HG02938 (cell line): Measurements from ENCODE around the gene THAP10.
"Not testable (repeated sequence)": the region's sequence is repeated elsewhere in the genome, so short reads cannot be mapped to it uniquely, and the experiment has no call there.

Experiments
- ATAC-seq: cut with Tn5 transposase; IDR thresholded peaks from one replicate; pipeline ENCODE4 v1.9.1; 2021; ENCODE audit warnings: mild to moderate bottlenecking, moderate library complexity; ENCODE audit not compliant: unreplicated experiment

The THAP10 gene

DNA sequence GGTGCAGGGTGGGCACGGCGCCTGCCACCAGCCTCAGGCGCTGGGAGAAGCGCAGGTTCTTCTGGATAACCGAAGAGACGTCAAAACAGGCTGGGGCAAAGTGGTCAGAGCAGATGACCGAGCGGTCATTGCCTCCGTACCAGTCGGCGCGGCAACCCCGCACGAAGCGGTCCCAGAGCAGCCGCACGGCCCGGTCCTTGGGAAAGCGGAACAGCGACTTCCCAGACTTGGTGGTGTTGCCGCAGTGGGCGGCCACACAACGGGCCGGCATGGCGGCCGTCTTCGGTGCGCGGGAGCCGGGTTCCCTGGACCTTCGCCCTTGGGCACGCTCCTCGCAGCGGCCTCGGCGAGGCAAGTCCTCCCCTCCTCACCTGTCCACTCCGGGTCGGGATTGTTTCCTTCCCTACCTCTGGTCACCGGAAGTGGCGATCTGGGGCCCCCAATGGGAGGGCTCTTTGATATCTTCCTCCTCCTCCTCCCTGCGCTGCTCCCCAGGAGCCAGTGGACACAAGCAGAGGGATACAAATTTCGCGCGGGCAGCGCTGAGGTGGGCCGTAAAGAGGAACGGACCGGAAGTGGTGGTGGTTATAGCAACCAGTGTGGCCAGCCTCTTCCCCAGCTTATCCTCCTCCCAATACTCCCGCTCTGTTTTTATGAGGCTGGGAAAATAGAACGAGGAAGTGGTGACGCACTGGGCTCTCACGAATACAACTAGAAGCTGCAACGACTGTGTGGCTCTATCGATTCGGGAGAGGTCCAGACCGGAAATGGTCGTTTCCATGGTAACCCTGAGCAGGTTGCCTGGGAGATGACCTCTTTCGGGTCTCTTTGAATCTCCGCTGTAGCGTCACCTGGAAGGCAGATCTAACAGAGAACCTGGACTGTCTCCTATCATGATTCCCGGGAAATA is at the start of gene THAP10, which contains the start of gene LRRC49:
Gene THAP10, minus strand, starts transcription at position 432 of the 910 bp plus-strand sequence. Its CDS starts 161 bp downstream, at position 271.
Gene LRRC49, plus strand, starts transcription at position 825 of the 910 bp plus-strand sequence. Its CDS starts 69 bp downstream, at position 894.
- peak; percentile 79 for ATAC-seq

- ATAC-seq: no peak
These were observed 44.1 kb upstream of the THAP10 start for GRCh38 chr15:70936326-70936725.

DNA sequence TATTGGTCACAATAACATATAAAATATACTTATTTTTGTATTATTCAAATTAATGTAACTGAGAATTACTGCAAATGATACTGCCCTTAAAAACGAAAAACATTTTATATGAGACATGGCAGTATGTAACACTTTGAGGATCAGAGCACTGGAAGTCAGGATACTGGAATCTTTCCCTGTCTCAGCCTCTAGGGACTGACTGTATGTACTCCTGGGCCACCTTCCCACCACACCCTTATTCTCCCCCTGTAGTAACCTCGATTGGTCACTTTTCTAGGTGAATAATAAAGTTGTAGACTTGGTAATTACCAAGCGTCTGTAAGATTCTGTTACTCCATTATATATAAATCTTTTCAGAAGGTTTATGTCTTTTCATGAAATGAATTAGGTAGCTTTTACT is 43.4 kb upstream of the THAP10 start:
- no peak for ATAC-seq

- no peak for ATAC-seq
These were observed 41.2 kb upstream of the THAP10 start for GRCh38 chr15:70933411-70933810.

DNA sequence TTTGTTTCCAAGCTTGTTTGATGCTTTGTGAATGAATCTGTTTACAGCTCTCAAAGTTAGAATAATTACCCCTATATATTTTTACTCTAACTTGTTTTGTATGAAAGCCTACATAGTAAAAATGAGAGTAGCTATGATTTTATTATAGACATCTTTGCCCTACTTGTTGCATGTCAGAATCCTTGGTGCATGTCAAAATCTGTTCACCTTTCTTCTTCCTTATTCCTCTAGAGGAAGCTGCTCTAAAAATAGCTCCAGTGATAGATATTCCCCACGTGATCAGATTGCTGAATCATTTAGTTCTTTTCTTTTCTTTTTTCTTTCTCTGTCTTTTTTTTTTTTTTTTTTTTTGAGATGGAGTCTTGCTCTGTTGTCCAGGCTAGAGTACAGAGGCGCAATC is 40.2 kb upstream of the THAP10 start:
- no peak for ATAC-seq

DNA sequence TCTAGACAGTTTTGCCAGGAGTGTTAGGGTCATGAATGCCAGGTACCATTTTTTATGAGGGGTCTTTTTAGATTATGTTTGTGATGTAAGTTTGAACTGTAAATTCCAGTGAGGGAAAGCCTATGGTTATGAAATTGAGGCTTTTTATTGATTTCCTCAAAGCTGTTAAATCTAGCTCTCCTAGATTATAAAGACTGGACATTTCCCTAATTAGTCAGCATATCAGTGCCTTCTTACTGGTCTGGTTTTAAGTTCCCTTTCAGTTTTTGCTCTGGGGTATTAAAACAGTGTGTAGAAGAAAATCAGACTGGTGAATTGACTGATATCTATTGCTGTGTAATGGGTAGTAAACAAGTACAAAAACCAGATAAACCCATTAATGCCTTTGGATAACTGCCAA is 39.6 kb upstream of the THAP10 start:
- ATAC-seq: no peak

DNA sequence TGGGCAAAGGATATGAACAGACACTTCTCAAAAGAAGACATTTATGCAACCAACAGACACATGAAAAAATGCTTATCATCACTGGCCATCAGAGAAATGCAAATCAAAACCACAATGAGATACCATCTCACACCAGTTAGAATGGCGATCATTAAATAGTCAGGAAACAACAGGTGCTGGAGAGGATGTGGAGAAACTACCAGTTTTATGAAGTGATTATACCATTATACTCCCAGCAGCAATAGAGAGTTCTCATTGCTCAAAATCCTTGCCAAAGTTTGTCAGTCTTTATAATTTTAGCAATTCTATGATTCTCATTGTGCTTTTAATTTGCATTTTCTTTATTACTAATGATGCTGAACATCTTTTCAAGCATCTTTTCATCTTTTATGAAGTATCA is 34.7 kb upstream of the THAP10 start:
- not testable (repeated sequence) for ATAC-seq

GRCh38 chr15:70923311-70924080 is 31.3 kb upstream of the THAP10 start:
- no peak for ATAC-seq

- no peak for ATAC-seq
These were observed 29.9 kb upstream of the THAP10 start for GRCh38 chr15:70922119-70922518.

DNA sequence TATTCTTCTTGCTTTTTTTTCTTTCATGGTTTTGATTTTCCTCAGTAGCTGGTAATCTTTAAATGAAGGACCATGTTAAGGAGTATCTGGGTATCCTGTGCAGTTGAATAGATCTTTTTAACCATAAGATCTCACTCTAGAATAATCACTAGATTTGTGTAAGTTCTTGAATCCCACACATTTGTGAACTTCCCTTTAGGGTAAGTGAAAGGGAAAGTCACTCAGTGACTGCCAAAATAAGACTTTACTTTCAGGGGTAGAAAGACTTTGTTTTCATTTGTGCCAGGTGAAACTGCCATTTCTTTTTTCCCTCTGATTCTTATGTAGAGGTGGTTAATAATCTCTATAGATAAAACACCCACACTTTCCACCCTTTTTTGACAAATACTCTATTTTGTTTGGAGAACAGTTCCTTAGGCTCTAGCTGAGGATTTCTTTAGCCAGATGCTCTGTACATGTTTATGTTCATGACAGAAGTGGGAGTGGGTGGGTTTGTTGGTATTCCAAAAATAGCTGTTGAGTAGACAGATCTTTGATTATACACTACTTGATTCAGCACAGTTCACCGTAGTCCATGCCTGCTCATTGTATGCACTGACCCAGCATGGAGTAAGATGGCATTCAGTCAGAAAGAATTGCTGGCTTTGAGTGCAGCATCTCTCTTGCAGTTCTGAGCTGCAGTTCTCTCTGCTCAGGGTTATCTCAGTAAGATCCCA is 28.9 kb upstream of the THAP10 start:
- ATAC-seq: no peak

GRCh38 chr15:70917955-70918354 is 25.7 kb upstream of the THAP10 start:
- no peak for ATAC-seq

- ATAC-seq: no peak
These were observed 24.3 kb upstream of the THAP10 start for GRCh38 chr15:70916531-70916930.

DNA sequence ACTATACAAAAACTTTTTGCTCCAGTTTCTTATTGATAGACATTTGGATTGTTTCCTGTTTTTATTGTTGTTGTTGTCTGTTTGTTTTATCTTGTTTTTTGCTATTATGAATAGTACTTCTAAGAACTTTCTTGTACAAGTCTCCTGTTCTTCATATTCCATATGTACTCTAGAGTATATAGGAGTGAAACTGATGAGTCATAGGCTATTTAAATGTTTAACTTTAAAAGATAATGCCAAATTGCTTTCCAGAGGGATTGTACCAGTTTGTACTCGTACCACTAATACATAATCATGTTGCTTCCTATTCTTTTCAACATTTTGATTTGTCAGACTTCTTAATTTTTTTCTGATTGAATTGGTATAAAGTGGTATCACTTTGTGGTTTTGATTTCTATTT is 20.0 kb upstream of the THAP10 start:
- no peak for ATAC-seq

DNA sequence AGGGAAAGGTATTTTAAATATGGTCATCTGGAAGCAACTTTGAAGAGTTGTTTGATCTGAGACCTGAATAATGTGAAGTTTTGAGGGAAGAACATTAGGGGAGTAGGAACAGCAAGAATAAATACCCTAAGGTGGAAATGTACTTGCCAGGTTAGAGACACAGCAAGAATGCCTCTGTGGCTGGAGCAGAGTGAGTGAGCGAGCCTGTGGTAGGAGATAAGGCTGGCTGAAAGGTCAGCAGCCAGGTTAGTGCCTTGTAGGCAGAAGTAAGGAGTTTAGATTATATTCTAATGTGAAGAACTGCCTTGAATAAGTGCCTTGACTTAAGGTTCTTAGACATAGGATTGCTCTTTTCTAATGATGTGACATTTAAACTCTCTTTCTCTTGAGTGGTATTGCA is 18.7 kb upstream of the THAP10 start:
- no peak for ATAC-seq

- ATAC-seq: no peak
These were observed 15.7 kb upstream of the THAP10 start for GRCh38 chr15:70907784-70908471.

DNA sequence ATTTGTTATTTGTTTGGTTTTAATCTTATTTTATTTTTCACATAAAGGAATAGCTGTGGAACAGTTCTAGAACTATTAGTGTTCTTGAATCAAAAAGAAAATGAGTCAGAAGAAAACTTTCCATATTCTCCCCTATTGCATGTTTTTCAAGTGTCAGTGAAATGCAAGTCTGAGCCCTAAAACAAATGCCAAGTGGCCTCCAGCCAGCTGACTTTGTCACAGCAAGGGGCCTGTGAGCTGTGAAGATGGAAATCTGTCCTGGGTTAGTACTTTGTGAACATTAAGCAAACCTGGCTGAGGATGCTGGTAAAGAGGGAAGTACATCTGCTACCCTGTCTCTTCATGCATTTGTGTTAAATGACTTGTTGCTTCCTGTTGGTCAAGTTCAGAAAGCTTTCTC is 14.6 kb upstream of the THAP10 start:
- no peak for ATAC-seq

GRCh38 chr15:70902107-70902506 is 9.9 kb upstream of the THAP10 start:
- ATAC-seq: no peak

DNA sequence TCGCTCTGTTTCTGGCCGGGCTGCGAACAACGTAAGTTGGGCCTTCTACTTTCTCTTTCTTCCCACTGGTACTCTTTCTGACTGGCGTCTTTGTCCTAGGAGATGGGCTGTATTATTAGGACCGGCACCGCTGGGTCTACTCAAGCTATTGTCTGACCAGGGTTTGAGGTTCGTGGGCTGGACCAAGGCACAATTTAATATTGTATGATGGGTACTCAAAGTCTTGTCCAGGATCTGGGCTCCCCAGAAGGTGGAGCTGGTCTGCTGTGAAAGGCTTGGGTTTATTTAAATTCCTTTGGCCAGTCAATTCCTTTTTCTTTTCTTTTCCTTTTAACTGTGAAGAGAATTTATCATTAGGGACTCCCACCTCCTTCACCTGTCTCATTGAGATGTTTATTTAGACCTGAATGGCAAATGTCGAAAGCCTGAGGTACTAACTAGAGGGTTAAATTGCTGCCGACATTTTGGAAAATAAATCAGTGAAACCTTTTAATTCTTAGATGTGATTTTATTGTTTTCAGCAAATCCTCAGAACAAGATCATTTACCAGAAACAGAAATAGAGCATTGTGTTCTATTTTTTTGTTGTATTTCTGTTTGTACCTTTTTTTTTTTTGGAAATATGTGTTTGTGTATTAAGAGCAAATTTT is 803 bp upstream of the THAP10 start:
- ATAC-seq: peak; percentile 33

GRCh38 chr15:70882361-70882760 is 9.9 kb downstream of the THAP10 start:
- no peak for ATAC-seq

GRCh38 chr15:70880781-70881180 is 11.5 kb downstream of the THAP10 start:
- no peak for ATAC-seq
